DMS 273 (cell line): ENCODE results near the gene AJAP1.

Experiments used
- DNase-seq: peaks from one replicate; lab custom pipeline; 2025; ENCODE audit not compliant: unreplicated experiment; lab: John Stamatoyannopoulos, UW

The AJAP1 gene

DNA sequence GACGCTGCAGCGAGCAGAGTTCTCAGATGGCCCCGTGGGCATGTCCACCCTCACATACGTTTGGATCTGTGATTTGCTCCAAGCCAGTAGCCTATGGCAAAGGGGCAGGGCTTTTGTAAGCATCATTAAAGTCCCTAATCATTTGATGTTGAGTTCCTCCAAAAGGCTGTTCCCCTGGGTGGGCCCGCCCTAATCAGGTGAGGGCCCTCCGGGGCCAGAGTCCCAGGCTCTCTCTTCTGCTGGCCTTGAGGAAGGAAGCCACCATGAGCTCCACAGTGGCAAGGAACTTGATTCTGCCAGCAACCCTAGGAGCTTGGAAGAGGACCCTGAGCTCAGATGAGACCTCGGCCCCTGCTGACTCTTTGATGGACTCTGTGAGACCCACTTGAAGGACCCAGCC, 25.4 kb upstream of the AJAP1 start:
- DNase-seq, result no peak

DNA sequence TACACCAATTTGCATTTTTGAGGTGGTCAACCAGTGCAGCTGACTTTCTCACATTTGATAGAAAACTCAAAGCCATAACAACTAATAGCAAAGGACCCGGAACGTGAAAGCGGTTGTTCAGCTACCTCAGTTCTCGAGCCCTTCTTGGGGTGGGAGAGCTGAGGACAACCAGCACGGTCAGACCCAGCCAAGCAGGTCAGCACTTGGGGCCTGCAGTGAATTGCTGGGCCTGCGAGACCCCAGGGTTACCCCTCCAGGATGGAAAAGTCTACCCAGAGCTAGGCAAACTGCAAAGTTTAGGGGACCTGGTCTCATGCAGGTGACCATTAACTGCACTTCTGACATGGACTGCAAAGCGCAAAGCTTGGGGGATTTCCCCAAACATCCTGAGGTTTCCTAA, 23.8 kb upstream of the AJAP1 start:
- DNase-seq, result no peak

DNA sequence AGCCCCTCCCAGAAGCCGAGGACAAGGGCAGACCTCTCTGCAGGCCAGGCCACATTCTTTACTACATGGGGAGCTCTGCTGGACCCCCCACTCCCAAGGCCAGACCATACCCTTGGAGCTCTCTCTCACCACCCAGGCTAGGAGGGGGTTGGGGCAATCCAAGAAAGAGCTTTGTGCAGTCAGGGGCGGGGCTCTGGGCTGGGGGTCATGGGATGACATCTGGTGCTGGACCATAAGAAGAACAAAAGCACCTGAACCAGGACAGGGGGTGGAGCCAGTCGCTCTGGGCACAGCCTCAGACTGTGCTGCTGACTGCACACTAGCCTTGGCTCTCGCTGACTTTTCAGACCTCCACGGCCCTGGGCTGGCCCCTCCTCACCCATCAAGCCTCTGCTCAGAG, 23.1 kb upstream of the AJAP1 start:
- no peak for DNase-seq

DNA sequence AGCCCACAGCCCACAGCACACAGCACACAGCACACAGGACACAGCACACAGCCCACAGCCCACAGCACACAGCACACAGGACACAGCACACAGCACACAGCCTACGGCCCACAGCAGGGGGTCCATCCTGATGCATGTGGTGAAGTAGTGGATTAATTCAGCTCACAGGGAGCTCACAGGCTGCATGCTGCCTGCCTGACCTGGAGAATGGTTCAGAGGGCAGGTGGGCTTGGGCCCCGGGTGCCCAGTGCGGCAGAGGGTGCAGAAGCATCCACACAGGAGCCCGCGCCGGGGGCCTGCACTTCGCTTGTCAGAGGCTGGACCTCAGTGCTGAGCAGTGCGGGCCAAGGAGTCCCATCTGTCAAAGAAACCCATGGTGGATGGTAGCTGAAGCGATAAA, 21.1 kb upstream of the AJAP1 start:
- DNase-seq, result no peak

DNA sequence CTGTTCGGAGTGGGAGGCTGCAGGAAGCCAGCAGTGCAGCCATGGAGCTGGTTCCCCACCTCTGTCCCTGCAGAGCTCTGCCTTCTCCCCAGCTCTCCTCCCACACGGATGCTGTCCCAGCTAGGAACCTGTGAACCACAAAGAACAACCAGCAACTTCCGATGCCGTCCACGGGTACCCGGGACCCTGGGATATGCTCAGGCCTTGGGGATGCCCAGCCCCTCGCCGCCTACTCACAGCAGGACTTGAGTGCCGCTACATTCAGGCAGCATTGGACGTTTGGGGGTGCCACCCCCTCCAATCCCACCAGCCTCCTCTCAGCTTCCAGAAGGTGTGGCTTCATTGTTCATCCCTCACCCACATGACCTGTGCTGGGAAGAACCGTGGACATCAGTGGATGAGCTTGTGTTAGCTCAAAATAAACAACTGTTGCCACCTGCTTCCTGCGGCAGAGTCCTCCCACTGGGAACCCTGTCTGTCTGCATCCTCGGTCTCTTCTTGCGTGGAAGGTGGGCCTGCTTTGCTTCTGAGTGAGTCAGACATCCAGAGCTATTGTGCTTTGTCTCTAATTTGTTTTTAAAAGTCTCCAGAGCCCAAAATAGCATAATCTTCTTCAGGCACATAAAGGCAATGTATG, 20.1 kb upstream of the AJAP1 start:
- no peak for DNase-seq

DNA sequence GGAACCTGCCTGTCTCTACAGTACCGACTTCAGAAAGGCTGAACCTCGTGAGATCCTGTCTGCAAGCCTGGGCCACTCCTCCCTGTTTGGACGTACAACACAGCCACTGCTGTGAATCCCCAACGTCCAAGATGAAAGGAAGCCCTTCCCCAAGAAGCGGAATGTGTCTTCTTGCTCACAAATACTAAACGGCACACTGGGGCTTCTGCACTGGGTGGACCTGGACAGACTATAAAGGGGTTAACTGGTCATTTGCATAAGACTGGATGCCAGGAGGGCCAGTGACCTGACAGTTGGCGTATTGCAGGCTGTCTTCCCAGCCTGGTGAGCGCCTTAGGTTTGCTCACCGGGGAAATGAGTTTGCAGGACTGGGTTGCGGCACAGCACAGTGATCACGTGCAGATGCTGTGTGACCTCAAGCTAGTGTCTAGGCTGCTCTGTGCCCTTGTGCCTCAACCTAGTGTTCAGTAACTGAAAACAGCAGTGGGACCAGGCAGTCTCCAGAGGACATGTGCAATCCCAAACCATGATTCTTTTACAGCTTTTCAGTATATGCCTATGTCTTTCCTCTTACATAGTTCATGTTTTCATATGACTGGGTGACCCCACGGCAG, 19.5 kb upstream of the AJAP1 start:
- DNase-seq, result no peak

DNA sequence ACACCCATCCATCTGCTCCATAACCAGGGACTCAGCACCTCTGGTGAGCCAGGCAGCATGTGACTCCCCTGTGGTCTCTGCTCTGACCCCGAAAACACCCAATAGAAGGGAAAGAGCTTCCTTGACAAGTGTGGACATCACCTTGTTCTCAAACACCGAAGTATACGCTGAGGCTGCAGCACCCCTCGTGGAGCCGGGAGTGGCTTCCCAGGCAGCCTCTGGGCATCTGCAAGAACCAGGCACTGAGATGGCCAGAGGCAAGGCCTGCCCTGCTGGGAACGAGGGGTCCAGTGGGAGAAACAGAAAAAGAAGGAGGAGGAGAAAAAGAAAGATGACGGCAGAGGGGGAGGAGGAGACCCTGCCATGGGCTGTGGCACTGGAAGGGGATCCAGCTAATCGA, 18.2 kb upstream of the AJAP1 start:
- DNase-seq, result no peak

DNA sequence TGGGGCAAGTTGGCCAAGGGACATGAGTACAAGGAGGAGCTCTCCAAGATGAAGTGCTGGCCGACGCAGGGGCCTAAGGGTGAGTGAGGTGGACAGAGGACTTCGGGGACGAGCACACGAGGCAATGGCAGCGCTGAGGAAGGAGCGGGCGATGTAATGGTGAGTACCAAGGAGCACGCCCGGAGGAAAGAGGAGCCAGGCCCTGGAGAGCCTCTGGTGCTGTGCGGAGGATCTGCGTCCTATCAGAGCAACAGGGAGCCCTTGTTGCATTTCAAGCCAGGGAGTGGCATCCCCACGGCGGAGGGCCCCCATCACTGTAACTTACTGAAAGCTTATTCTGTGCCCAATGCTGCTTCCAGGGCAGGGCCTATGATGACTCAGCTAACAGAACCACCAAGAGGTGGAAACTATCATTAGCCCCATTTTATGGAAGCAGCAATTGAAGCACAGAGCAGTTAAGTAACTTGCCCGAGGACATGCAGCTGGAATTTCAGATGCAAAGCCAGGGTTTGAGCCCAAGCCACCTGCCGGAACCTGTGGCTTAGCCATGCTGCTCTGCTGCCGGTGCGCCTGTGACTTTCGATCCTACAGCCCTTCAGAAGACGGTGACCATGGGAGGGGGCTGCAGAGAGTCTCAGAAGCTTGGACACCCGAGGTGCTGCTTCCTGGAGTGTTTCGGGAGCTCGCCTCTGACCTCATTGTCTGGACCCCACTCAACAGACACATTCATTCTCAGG, 17.6 kb upstream of the AJAP1 start:
- DNase-seq, result no peak

DNA sequence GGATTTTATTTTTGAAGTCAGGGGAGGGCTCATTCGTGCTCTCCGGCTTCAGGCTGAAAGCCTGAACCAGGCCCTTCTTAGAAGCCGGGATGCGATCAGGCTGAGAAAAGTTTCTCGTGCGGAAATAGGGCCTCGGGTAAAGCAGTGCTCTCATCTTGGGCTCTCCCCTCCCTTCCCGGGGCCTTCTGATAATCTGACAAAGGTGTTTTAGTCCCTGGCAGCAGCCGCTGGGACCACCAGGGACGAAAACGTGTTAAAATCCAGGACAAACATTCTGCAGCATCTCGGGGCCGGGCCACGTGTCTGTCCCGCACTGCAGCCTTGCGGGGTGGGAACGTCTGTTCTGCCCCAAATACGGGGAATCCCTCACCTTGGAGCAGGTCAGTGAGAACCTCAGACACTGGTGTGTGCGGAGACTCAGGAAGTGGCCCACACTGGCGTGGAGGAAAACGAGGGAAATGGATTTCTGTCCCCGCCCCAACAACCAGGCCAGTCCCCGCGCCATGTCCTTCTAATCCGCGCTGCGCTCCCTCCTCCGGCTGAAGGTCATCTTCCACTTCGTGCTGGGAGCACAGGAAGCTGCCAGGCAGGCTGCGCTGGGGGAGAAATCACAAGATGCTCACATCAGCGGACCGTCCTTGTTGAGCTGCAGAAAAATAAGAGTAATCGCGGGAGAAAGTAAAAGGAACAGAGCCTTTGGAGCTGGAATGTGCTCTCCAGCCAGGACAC, 16.6 kb upstream of the AJAP1 start:
- DNase-seq, result no peak

DNA sequence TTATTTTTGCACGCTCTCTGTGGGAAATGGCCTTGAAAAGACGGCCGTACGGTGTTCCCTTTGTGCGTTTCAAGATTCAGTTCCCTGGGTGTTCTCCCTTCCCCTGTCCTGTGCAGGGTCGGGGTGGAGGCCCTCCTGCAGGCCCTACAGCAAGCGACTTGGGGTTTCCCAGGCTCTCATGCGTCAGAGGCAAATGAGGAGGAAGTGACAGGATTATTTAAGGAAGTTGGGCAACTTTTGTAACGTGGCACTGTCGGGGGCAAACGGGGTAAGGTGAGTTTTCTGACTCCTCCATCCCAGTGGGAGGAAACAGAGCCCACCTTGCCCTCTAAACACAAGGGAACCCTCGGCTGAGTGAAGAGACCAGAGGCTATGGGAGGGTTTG, 16.1 kb upstream of the AJAP1 start:
- no peak for DNase-seq

DNA sequence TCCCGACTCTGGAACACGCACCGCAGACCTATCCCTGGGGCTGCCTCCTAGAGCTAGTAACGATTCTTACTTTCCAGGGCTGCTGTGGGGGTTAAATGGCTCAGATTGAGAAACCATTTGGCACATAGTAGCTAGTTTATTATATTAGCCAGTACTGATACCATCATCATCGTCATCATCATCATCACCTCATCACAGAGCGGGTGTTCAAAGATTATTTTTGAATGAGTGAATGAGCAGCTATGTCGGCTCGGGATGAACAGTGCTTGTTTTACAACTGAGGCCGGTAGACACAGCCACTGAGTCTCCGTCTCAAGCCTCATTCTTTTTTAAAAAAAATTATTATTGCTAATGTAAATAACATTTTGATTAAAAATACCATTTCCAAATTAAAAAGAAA, 13.5 kb upstream of the AJAP1 start:
- no peak for DNase-seq

DNA sequence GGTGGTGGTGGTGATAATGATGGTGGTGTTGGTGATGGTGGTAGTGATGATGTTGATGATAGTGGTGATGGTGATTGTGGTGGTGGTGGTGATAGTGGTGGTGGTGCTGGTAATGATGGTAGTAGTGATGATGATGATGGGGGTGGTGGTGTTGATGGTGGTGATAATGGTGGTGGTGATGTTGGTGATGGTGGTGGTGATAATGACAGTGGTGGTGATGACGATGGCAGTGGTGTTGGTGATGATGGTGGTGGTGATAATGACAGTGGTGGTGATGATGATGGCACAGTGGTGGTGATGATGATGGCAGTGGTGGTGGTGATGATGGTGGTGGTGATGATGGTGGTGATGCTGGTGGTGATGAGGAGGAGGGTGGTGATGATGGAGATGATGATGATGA, 7.0 kb upstream of the AJAP1 start:
- DNase-seq, result no peak

DNA sequence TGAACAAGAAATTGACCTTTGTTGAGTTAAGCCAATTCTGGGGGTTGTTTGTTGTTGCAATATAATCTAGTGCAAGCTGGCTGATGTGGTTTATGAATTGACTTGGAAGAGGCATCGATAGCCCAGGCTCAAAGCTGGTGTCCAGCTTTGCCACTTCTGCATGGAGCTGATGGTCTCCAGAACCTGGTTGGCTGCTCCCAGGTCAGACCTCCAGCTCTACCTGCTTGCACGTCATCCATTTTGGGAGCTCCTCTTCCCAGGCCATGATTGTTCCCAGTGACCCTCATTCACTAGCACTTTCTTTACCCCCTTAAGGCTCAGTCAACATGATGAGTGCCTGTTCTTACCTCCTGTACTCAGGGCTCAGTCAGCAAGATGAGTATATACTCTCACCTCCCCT, 5.8 kb upstream of the AJAP1 start:
- no peak for DNase-seq

DNA sequence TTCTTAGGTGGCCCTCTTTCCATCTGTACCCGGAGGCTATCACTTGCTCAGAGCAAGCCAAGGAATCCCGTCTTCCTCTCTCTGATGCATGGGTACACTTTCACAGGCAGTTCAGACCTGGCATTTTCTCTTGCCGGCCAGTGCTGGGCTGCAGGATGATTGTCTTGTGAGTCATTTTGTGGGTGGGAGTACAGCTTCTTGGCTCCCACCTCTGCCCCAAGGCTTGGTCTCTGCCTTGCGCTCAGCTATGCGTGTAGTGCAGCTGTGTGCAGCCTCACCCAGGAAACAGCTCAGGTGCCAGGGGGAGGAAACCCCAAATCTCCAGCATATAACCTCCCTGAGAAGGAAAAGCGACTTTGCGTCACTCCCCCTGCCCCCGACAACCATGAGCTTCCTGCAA, 3.9 kb upstream of the AJAP1 start:
- DNase-seq, result no peak

DNA sequence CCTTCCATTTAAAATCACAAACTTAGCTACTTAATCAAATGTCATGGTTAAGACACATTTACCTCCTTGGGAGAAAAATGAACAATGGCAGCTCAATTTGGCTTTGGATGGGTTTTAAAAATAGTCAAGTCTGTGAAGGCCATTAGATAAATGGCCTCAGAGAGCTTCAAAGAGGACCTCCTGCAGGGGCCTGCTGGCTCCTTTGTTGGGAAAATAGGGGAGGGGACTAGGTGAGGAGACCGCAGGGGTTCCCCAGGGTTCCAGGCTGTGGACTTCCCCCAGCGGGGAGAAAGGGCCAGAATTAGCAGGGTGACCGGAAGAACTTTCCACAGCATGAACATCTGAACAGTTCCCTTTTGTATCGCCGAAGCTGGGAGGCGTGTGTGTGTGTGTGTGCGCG, 3.4 kb upstream of the AJAP1 start:
- DNase-seq, result no peak

DNA sequence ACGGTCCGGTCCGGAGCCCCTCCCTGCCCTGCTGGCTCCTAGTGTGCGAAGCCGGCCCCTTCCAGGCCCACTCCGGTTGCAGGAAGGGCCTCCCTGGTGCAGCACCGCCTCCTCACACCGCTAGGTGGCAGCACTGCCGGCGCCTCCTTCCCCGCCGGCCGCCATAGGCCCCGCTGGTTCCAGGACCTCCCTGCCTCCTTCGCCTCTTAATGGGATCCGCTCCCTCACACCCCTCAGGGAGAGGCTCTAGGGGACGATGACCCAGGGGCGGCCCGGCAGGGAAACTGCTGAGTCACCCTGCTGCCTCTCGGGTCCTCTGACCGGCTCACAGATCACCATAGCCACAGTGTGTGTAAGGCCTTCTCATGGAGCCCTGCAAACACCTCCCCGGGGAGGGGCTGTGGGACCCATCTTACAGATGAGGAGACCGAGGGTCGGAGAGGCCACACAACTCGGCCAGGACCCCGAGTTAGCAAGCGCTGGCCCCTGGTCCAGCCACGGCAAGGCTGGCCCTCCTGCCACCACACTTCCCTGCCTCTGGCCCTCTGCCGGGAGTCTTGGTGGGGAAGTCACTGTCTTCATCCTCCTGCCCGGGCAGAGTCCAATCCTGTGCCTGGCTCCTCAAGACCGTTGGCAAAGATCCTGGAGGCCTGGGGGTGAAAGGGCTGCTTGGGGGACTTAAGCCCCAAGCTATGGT, 1.6 kb upstream of the AJAP1 start:
- peak; percentile 76 for DNase-seq

DNA sequence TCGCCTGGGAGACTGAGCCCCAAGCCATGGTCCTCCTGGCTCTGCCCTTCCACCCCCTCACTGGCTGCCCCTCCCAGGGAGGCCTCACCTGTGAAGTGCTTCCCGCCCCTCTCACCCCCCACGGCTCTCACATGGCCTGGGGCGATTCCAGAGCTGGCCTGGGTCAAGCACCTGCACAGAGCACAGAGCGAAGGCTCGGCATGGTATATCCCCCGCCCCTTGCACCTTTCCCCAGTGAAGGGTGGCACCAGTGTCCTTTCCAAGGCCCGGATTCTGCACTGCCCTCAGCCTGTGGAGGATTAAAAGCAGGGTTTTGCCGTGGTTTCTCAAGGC, 1.1 kb upstream of the AJAP1 start:
- no peak for DNase-seq

DNA sequence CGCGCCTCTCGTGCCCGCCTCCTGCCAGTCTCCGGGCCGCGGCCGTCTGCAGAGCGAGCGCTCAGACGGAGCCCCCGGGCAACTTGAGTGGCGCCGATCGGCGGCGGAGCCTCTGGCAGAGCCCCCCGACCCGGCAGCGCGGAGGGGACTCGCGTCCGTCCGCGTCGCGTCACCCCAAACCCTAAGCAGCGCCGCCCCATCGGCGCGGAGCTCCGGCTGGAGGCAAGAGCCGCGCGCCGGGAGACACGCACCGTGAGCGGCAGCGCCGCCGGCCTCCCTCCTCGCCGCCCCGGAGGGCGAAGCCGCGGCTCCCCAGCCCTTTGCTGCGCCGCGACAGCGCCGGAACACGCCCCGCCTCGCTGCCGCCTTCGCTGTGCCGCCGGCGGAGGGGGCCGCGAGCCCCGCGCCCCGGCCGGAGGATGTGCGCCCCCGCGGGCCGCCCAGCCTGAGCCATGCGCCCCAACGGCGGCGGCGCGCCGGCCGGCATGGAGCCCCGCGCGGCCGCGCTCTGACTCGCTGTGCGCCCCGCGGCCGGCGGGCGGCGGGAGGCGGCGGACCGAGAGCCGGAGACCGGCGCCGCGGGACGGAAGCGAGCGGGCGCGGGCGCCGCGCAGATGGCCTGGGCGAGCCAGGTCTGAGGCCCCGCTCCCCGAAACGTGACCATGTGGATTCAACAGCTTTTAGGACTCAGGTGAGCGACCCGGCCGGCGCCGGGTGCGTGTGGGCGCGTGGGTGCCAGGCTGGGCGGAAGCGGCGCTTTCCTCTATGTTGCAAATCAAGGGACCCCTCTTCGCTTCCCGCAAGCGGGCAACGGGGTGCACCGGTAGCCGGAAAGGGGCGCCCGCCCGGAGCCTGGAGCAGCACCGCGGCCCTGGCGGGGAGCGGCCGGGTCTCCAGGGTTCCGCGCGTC, 610 bp downstream of the AJAP1 start:
- peak; percentile 56 for DNase-seq

DNA sequence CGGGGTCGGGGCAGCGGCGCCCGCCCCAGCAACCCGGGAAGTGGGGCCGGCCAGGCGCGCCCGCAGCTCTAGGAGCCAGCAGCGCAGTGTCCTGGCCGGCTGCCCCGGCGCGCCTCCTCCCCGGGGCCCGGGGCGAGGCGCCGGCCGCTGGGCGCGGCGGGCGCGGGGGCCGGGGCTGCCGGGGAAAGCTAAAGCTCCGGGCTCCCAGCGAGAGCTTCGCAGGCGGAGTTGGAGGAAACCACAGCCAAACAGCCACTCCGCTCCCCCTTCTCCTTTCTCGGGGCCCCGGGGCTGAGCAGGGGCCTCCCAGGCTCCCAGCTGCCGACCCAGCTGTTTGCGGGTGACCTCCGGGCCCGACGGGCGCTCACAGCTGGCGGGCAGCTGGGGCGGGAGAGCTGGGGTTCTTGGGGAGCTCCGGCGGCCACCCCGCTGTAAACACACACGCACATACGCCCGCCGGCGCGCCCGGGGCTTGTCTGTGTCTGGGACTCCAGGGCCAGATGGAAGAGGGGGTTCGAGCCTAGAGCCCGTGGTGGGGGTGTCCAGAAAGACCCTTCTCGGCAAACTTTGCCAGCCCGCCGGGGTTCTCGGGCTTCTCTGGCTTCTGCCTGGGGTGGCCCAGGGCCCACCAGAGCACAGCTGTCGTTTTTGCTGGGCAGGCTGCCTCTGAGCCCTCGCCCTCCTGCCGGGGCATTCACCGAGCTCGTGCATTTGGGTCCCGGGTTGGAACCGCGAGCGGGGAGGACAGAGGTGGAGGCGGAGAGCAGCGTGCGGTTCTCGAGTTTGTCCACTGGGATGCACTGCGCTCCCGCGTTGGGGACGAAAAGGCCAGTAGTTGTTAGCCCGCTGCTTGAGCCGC, 1.5 kb downstream of the AJAP1 start:
- DNase-seq, result peak; percentile 82
